RWPE2 (cell line): ENCODE measurements around the gene NPLOC4.
A peak's percentile ranks its signal among the peaks of the same experiment; 100 is the strongest.

Experiments used
- ATAC-seq: fragments of 200-7000 bp; cut with Tn5 transposase; 3 replicates; pipeline ENCODE4 v1.9.1; 2021; ENCODE audit warnings: low read depth
- DNase-seq: peaks from one replicate; pipeline ENCODE4 v3.0.0-alpha.2; 2020; ENCODE audit warnings: low spot score
- H3K27ac ChIP-seq: fragments of 450-650 bp; 2 replicates; pipeline ENCODE4 v1.5.1; 2017; ENCODE audit warnings: mild to moderate bottlenecking; ENCODE audit not compliant: poor library complexity, severe bottlenecking
- H3K27me3 ChIP-seq: fragments of 250-450 bp; sonication (Bioruptor Pico); 2 replicates; pipeline ENCODE4 v1.5.1; 2021; ENCODE audit warnings: mild to moderate bottlenecking, moderate library complexity; ENCODE audit not compliant: insufficient read depth, poor library complexity, severe bottlenecking
- H3K36me3 ChIP-seq: fragments of 250-450 bp; sonication (Bioruptor Pico); 2 replicates; pipeline ENCODE4 v1.5.1; 2020; ENCODE audit warnings: low read depth, mild to moderate bottlenecking, moderate library complexity
- H3K4me1 ChIP-seq: fragments of 250-450 bp; sonication (Bioruptor Pico); 2 replicates; pipeline ENCODE4 v1.5.1; 2021; ENCODE audit warnings: mild to moderate bottlenecking, moderate library complexity; ENCODE audit not compliant: insufficient read depth, poor library complexity, severe bottlenecking
- H3K4me3 ChIP-seq: fragments of 250-450 bp; sonication (Bioruptor Pico); 2 replicates; pipeline ENCODE4 v1.5.1; 2021; ENCODE audit warnings: mild to moderate bottlenecking, moderate library complexity; ENCODE audit not compliant: severe bottlenecking
- H3K9me3 ChIP-seq: fragments of 250-450 bp; sonication (Bioruptor Pico); 2 replicates; pipeline ENCODE4 v1.5.1; 2021; ENCODE audit warnings: mild to moderate bottlenecking, moderate library complexity; ENCODE audit not compliant: severe bottlenecking
- CTCF ChIP-seq: fragments of 450-650 bp; IDR thresholded peaks from one replicate; pipeline ENCODE4 v1.5.1; 2017; ENCODE audit warnings: mild to moderate bottlenecking, moderate library complexity; ENCODE audit not compliant: poor library complexity, severe bottlenecking

Gene NPLOC4

GRCh38 chr17:81536299-81537290 lies 100.3 kb downstream of the NPLOC4 start:
- DNase-seq (no peak), ATAC-seq (peak; percentile 9; the same call in 1 of the 3 replicates)
- Histone ChIP-seq H3K27ac (no peak overlapping the region), H3K4me3 (no peak overlapping the region), H3K27me3 (peaks cover 13% of the 10 kb centered on the region), H3K4me1 (no peaks in the 10 kb centered on the region), H3K9me3 (no peaks in the 10 kb centered on the region), H3K36me3 (no peaks in the 10 kb centered on the region)
- TF ChIP-seq CTCF: no peak

GRCh38 chr17:81535480-81536298 lies 101.2 kb downstream of the NPLOC4 start:
- no peak for TF ChIP-seq CTCF
- H3K4me1 ChIP-seq: no peaks in the 10 kb centered on the region
- H3K27me3 ChIP-seq: peaks cover 13% of the 10 kb centered on the region
- H3K27ac ChIP-seq: no peak overlapping the region
- H3K36me3 ChIP-seq: no peaks in the 10 kb centered on the region
- H3K9me3 ChIP-seq: no peaks in the 10 kb centered on the region
- ATAC-seq: no peak
- no peak for DNase-seq
- H3K4me3 ChIP-seq: no peak overlapping the region

GRCh38 chr17:81535007-81535328 lies 101.9 kb downstream of the NPLOC4 start:
- H3K36me3 ChIP-seq: no peaks in the 10 kb centered on the region
- no peaks in the 10 kb centered on the region for H3K4me1 ChIP-seq
- no peaks in the 10 kb centered on the region for H3K9me3 ChIP-seq
- no peak overlapping the region for H3K4me3 ChIP-seq
- no peak for TF ChIP-seq CTCF
- H3K27ac ChIP-seq: no peak overlapping the region
- DNase-seq: no peak
- H3K27me3 ChIP-seq: peaks cover 13% of the 10 kb centered on the region
- ATAC-seq: no peak

GRCh38 chr17:81534157-81535006 lies 102.5 kb downstream of the NPLOC4 start:
- ATAC-seq: no peak
- no peak for TF ChIP-seq CTCF
- Histone ChIP-seq H3K4me3 (no peak overlapping the region), H3K27me3 (peaks cover 13% of the 10 kb centered on the region), H3K9me3 (no peaks in the 10 kb centered on the region), H3K4me1 (no peaks in the 10 kb centered on the region), H3K27ac (no peak overlapping the region), H3K36me3 (no peaks in the 10 kb centered on the region)
- no peak for DNase-seq
